ENCODE results near the gene MICAL3. TPM values are rescaled to one million over a fixed set of nuclear protein-coding genes. Genes with fewer than 3 reads are reported as not detected.

MICAL3 gene
- total and polyA plus RNA-seq, 2 of the 8 experiments (the other 6 are each of a cell fraction or from before 2014, with no cell fraction given), result 8.3 to 41.8 TPM

DNA sequence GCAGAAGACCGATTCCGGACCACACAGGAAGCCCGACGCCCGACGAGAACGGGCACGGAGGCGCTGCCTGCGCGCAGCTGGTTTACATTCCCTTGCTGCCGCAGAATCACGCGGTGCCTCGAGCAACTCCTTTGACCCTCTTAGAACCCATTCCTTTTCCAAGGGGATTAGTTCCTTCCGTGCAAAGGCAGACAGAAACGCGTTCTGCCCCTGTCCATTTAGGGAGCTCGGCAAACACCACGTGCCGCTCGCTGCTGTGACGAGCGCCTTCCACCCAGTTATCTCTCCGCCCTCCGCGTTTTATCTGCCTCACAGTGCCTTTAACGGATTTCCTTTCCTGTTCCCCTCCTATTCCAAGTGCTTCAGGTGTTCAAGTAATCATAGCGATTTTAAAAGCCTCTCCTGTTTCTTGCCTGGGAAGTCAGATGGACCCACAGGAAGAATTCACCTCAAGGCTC is 24.1 kb upstream of the MICAL3 start:
- no peak overlapping the region for H3K4ac ChIP-seq (replicated peaks; ENCODE audit: insufficient read length, low read depth, low read length)
- H3K56ac ChIP-seq (replicated peaks; ENCODE audit: insufficient read length, low read depth, low read length), result no peak overlapping the region
- no peaks in the 10 kb centered on the region for H3K79me2 ChIP-seq (ENCODE audit: control insufficient read depth in 1 of 2, insufficient read depth in 2 of 2, low read length in 2 of 2)
- H2BK120ac ChIP-seq (replicated peaks; ENCODE audit: low read depth, low read length), result no peak overlapping the region
- no peaks in the 10 kb centered on the region for H3K23me2 ChIP-seq (ENCODE audit: low read depth, low read length)
- no peak overlapping the region for H2BK15ac ChIP-seq (ENCODE audit: low read length)
- ChIA-PET CTCF (ENCODE audit: partially characterized antibody) (interaction anchor here (0.6 to 1.3 kb wide), 5 partner anchors 8 to 153 kb away, joined by 3 to 5 read pairs (median 3); no protein-coding TSS in a partner anchor), POLR2A (ENCODE audit: partially characterized antibody) (no interaction called here)
- no peaks in the 10 kb centered on the region for H3K9me3 ChIP-seq (ENCODE audit: insufficient read depth in 2 of 2, low read depth in 1 of 2, low read length in 1 of 2)
- H3K27me3 ChIP-seq (replicated peaks in 1 of 4; ENCODE audit: control insufficient read depth in 3 of 4, extremely low read depth in 1 of 4, insufficient read depth in 3 of 4, low read length in 3 of 4), result no peaks in the 10 kb centered on the region; a peak in 1 of 7 replicates
- no peak overlapping the region for H4K91ac ChIP-seq (replicated peaks; ENCODE audit: insufficient read length, low read length)
- no peak overlapping the region for H3K4me3 ChIP-seq (ENCODE audit: extremely low read depth in 1 of 4, insufficient read depth in 2 of 4, low read depth in 3 of 4, low read length in 4 of 4)
- no peaks in the 10 kb centered on the region for H3K36me3 ChIP-seq (ENCODE audit: control insufficient read depth in 2 of 4, insufficient read depth in 4 of 4, low read length in 3 of 4)
- H3K4me1 ChIP-seq (replicated peaks in 1 of 4; ENCODE audit: control insufficient read depth in 3 of 4, insufficient read depth in 4 of 4, low read length in 3 of 4), result no peaks in the 10 kb centered on the region
- H3K4me2 ChIP-seq (ENCODE audit: insufficient read depth in 1 of 2, low read depth in 2 of 2, low read length in 2 of 2), result no peak overlapping the region
- H4K20me1 ChIP-seq (replicated peaks in 1 of 2; ENCODE audit: control insufficient read depth in 1 of 2, insufficient read depth in 2 of 2, low read length in 2 of 2), result no peaks in the 10 kb centered on the region
- H3K18ac ChIP-seq (ENCODE audit: extremely low read depth, low read length), result no peak overlapping the region
- H3K79me1 ChIP-seq (ENCODE audit: low read depth, low read length), result no peaks in the 10 kb centered on the region
- H2BK20ac ChIP-seq (ENCODE audit: low read length), result no peak overlapping the region
- H3K27ac ChIP-seq (ENCODE audit: low read depth, low read length), result no peak overlapping the region
- H4K5ac ChIP-seq (ENCODE audit: insufficient read length, low read depth, low read length), result no peak overlapping the region
- H3K14ac ChIP-seq (ENCODE audit: insufficient read length), result no peak overlapping the region
- H2AK5ac ChIP-seq (ENCODE audit: low read depth, low read length), result no peak overlapping the region
- DNase-seq (ENCODE audit: low read depth in 1 of 2, low spot score in 2 of 2) (no peak), FAIRE-seq (no peak)
- H2BK12ac ChIP-seq (ENCODE audit: low read depth, low read length), result no peak overlapping the region
- no peak overlapping the region; the same call in 1 of the 2 replicates for H4K8ac ChIP-seq (ENCODE audit: extremely low read depth, insufficient read depth, low read length)
- H2AFZ ChIP-seq (ENCODE audit: low read length), result no peak overlapping the region; the same call in 1 of the 2 replicates
- no peak overlapping the region for H3K9ac ChIP-seq (replicated peaks in 1 of 4; ENCODE audit: extremely low read depth in 1 of 4, low read depth in 3 of 4, low read length in 3 of 4)
- WGBS, 2 experiments (ENCODE audit: extremely low coverage in 1 of 2, insufficient coverage in 1 of 2, insufficient read length in 1 of 2, insufficient replicate concordance in 2 of 2, low coverage in 1 of 2, low lambda C conversion rate in 2 of 2, missing lambda C conversion rate in 1 of 2), result 83% methylated on average over 27 of the region's 29 CpGs; no CpG with 5 or more reads in 1 of the 2 experiments
- H2BK5ac ChIP-seq (ENCODE audit: low read depth, low read length), result no peak overlapping the region
- H3K23ac ChIP-seq (ENCODE audit: insufficient read length), result no peak overlapping the region
- TF ChIP-seq TCF12 (IDR thresholded peaks at IDR 0.05; ENCODE audit: low read depth, low read length) (no peak), SAP30 (IDR thresholded peaks at IDR 0.05; ENCODE audit: insufficient read depth, insufficient replicate concordance, low read length) (no peak)
